A204.1 (cell line): ENCODE measurements around the gene INHBE.

ENCODE experiments used
- FAIRE-seq: peaks from 2 replicates; lab custom pipeline; 2012; peaks lifted over from hg19 to GRCh38; lab: Jason Lieb, UNC

Gene INHBE

GRCh38 chr12:57461276-57461916 lies 6.3 kb downstream of the INHBE start:
- FAIRE-seq, result no peak

GRCh38 chr12:57461917-57462250 lies 6.8 kb downstream of the INHBE start:
- no peak for FAIRE-seq

- no peak for FAIRE-seq
Observed at GRCh38 chr12:57462251-57462911, 7.3 kb downstream of the INHBE start.

- FAIRE-seq, result no peak
Observed at GRCh38 chr12:57462912-57463253, 7.8 kb downstream of the INHBE start.

- no peak for FAIRE-seq
Observed at GRCh38 chr12:57464569-57464968, 9.5 kb downstream of the INHBE start.

GRCh38 chr12:57465030-57465746 lies 10.1 kb downstream of the INHBE start:
- FAIRE-seq, result no peak

GRCh38 chr12:57465747-57466505 lies 10.8 kb downstream of the INHBE start:
- no peak for FAIRE-seq

- no peak for FAIRE-seq
Observed at GRCh38 chr12:57467212-57467874, 12.2 kb downstream of the INHBE start.

GRCh38 chr12:57467915-57468314 lies 12.8 kb downstream of the INHBE start:
- no peak for FAIRE-seq

GRCh38 chr12:57469296-57470164 lies 14.4 kb downstream of the INHBE start:
- no peak for FAIRE-seq

- FAIRE-seq, result no peak
Observed at GRCh38 chr12:57470286-57470969, 15.3 kb downstream of the INHBE start.

GRCh38 chr12:57470970-57471656 lies 16.0 kb downstream of the INHBE start:
- no peak for FAIRE-seq

- no peak for FAIRE-seq
Observed at GRCh38 chr12:57471661-57472060, 16.6 kb downstream of the INHBE start.

GRCh38 chr12:57472391-57472790 lies 17.3 kb downstream of the INHBE start:
- no peak for FAIRE-seq

- FAIRE-seq, result no peak
Observed at GRCh38 chr12:57473392-57473791, 18.3 kb downstream of the INHBE start.

GRCh38 chr12:57473886-57474285 lies 18.8 kb downstream of the INHBE start:
- FAIRE-seq, result no peak

GRCh38 chr12:57474430-57474829 lies 19.3 kb downstream of the INHBE start:
- FAIRE-seq, result no peak

- FAIRE-seq, result no peak
Observed at GRCh38 chr12:57474862-57475261, 19.8 kb downstream of the INHBE start.

- FAIRE-seq, result no peak
Observed at GRCh38 chr12:57475271-57476161, 20.4 kb downstream of the INHBE start.
